A549 (cell line): ENCODE measurements around the gene PPP3CA. TPM values are rescaled to one million over a fixed set of nuclear protein-coding genes. Genes with fewer than 3 reads are reported as not detected.

Source experiments
- ATAC-seq, 2 experiments: fragments of 200-7000 bp in 1 of 2; fragments of >200 bp in 1 of 2; cut with Nextera tagmentation in 1 of 2; cut with Tn5 transposase in 1 of 2; 3 replicates each; pipeline versions ENCODE4 v1.8.0 to v1.9.1; 2018 to 2020; ENCODE audit warnings: mild to moderate bottlenecking in 1 of 2, moderate library complexity in 1 of 2
- CTCF ChIA-PET: fragments of 300-600 bp; sonication (Branson Sonifier 250); formaldehyde crosslinking; extraction: SDS; loops from one replicate; lab custom pipeline; 2021; ENCODE audit warnings: antibody characterized with exemption, inconsistent platforms; lab: Yijun Ruan, JAX
- POLR2A ChIA-PET: fragments of 350-600 bp; formaldehyde crosslinking; extraction: SDS; loops from one replicate; lab custom pipeline; 2021; ENCODE audit warnings: antibody characterized with exemption, inconsistent platforms; lab: Yijun Ruan, JAX
- DNase-seq, 2 experiments: peaks; one replicate each; pipeline versions ENCODE4 v3.0.0 to v3.0.0-alpha.2; 2011 to 2016; ENCODE audit warnings: low read depth in 1 of 2, low spot score in 1 of 2
- FAIRE-seq: peaks from 2 replicates; lab custom pipeline; 2011; peaks lifted over from hg19 to GRCh38; lab: Jason Lieb, UNC
- H3K27ac ChIP-seq, 2 experiments: fragments of >200 bp; sonication (Bioruptor Twin); formaldehyde crosslinking; 3 replicates each; pipeline ENCODE4 v1.5.1; 2016 to 2017
- H3K4me1 ChIP-seq: fragments of >200 bp; sonication (Bioruptor Twin); formaldehyde crosslinking; 3 replicates; pipeline ENCODE4 v1.6.1; 2016
- H3K4me2 ChIP-seq: fragments of >200 bp; sonication (Bioruptor Twin); formaldehyde crosslinking; 3 replicates; pipeline ENCODE4 v1.6.1; 2016
- H3K4me3 ChIP-seq: fragments of >200 bp; sonication (Bioruptor Twin); formaldehyde crosslinking; 3 replicates; pipeline ENCODE4 v1.5.1; 2016
- H3K9me3 ChIP-seq: fragments of >200 bp; sonication (Bioruptor Twin); formaldehyde crosslinking; 3 replicates; pipeline ENCODE4 v1.6.1; 2016
- ATOH8 ChIP-seq: fragments of 250-450 bp; sonication (Bioruptor Pico); IDR thresholded peaks from 2 replicates; pipeline ENCODE4 v1.5.0; 2020; ENCODE audit warnings: low read depth, mild to moderate bottlenecking, moderate library complexity
- BHLHE40 ChIP-seq: IDR thresholded peaks from 2 replicates; pipeline ENCODE4 v1.6.1; 2012; ENCODE audit warnings: low read depth, low read length, inconsistent platforms
- CBX8 ChIP-seq: fragments of 200-600 bp; sonication (generic); IDR thresholded peaks from 2 replicates; pipeline ENCODE4 v1.6.1; 2016
- CHD2 ChIP-seq: fragments of 150-350 bp; IDR thresholded peaks from 2 replicates; pipeline ENCODE4 v1.6.1; 2014; ENCODE audit warnings: low read length; ENCODE audit not compliant: partially characterized antibody
- E2F6 ChIP-seq: IDR thresholded peaks from 2 replicates; pipeline ENCODE4 v1.6.1; 2012; ENCODE audit warnings: low read depth, borderline replicate concordance
- EHMT2 ChIP-seq: fragments of 200-600 bp; sonication (generic); IDR thresholded peaks from 2 replicates; pipeline ENCODE4 v1.6.1; 2016; ENCODE audit warnings: antibody characterized with exemption, low read depth, mild to moderate bottlenecking, moderate library complexity
- EP300 ChIP-seq, 2 experiments: fragments of >200 bp; sonication (Bioruptor Twin); formaldehyde crosslinking; IDR thresholded peaks; 2 replicates in 1 of 2; 3 replicates in 1 of 2; pipeline ENCODE4 v1.6.1; 2016 to 2017
- ESRRA ChIP-seq: fragments of 150-350 bp; IDR thresholded peaks from 2 replicates; pipeline ENCODE4 v1.6.1; 2014; ENCODE audit warnings: mild to moderate bottlenecking, low read length, borderline replicate concordance
- FOSB ChIP-seq: fragments of 250-450 bp; sonication (Bioruptor Pico); IDR thresholded peaks from 2 replicates; pipeline ENCODE4 v1.5.0; 2020; ENCODE audit warnings: mild to moderate bottlenecking, moderate library complexity
- GATA3 ChIP-seq: IDR thresholded peaks from 2 replicates; pipeline ENCODE4 v1.6.1; 2012; ENCODE audit warnings: borderline replicate concordance
- HOXB5 ChIP-seq: fragments of 250-450 bp; sonication (Bioruptor Pico); IDR thresholded peaks from 2 replicates; pipeline ENCODE4 v1.5.0; 2020; ENCODE audit warnings: mild to moderate bottlenecking, moderate library complexity
- JUNB ChIP-seq: fragments of >200 bp; sonication (Bioruptor Twin); formaldehyde crosslinking; IDR thresholded peaks from 2 replicates; pipeline ENCODE4 v1.6.1; 2016
- KDM1A ChIP-seq: fragments of 200-600 bp; sonication (generic); IDR thresholded peaks from 2 replicates; pipeline ENCODE4 v1.6.1; 2016; ENCODE audit warnings: low read depth, mild to moderate bottlenecking
- KDM5A ChIP-seq: fragments of 200-600 bp; sonication (generic); IDR thresholded peaks from 2 replicates; pipeline ENCODE4 v1.6.1; 2016; ENCODE audit warnings: antibody characterized with exemption, mild to moderate bottlenecking
- MAX ChIP-seq: IDR thresholded peaks from 2 replicates; pipeline ENCODE4 v1.6.1; 2012
- MYC ChIP-seq: IDR thresholded peaks from 2 replicates; pipeline ENCODE4 v1.6.1; 2012; ENCODE audit warnings: mild to moderate bottlenecking, inconsistent platforms, low read length, improper control_type of control experiment, borderline replicate concordance
- PBX3 ChIP-seq: IDR thresholded peaks from 2 replicates; pipeline ENCODE4 v1.6.1; 2012
- PHF8 ChIP-seq: fragments of 200-600 bp; sonication (generic); IDR thresholded peaks from 2 replicates; pipeline ENCODE4 v1.6.1; 2016; ENCODE audit warnings: low read depth, mild to moderate bottlenecking, antibody characterized with exemption, moderate library complexity, borderline replicate concordance
- POLR2A ChIP-seq: IDR thresholded peaks from 2 replicates; pipeline ENCODE4 v1.6.1; 2012; ENCODE audit warnings: mild to moderate bottlenecking, low read length
- POLR2AphosphoS2 ChIP-seq: conservative IDR thresholded peaks from 2 replicates; pipeline ENCODE4 v1.6.1; 2012; ENCODE audit warnings: low read length, improper control_type of control experiment, inconsistent platforms
- RCOR1 ChIP-seq: fragments of 150-350 bp; IDR thresholded peaks from 2 replicates; pipeline ENCODE4 v1.6.1; 2014; ENCODE audit warnings: antibody characterized with exemption, low read length, low read depth
- RNF2 ChIP-seq: fragments of 200-600 bp; sonication (generic); IDR thresholded peaks from 2 replicates; pipeline ENCODE4 v1.6.1; 2016; ENCODE audit warnings: low read depth, mild to moderate bottlenecking, antibody characterized with exemption, moderate library complexity, borderline replicate concordance
- USF2 ChIP-seq: fragments of 450-650 bp; IDR thresholded peaks from 2 replicates; pipeline ENCODE4 v1.6.1; 2014; ENCODE audit warnings: antibody characterized with exemption
- ZFP36 ChIP-seq: fragments of 450-650 bp; IDR thresholded peaks from 2 replicates; pipeline ENCODE4 v1.6.1; 2014; ENCODE audit warnings: borderline replicate concordance; ENCODE audit not compliant: partially characterized antibody
- ZNF302 ChIP-seq: fragments of 250-450 bp; sonication (Bioruptor Pico); IDR thresholded peaks from 2 replicates; pipeline ENCODE4 v1.9.0; 2021; ENCODE audit warnings: inconsistent platforms, mild to moderate bottlenecking, moderate library complexity
- ZSCAN20 ChIP-seq: fragments of 250-450 bp; sonication (Bioruptor Pico); IDR thresholded peaks from 2 replicates; pipeline ENCODE4 v1.8.0; 2022; ENCODE audit warnings: mild to moderate bottlenecking, moderate library complexity
- WGBS: methylation state at CpG from one replicate; pipeline ENCODE4 v1.1.6; 2017; ENCODE audit errors: missing lambda C conversion rate; 5-methylcytosine and 5-hydroxymethylcytosine counted together
- polyA plus RNA-seq, 4 experiments: library from polyadenylated mRNA; depleted of rRNA in 3 of 4; stranded (reverse); fragments of >200 nt; fragmentation: RNase III in 1 of 4; extraction: RNeasy Plus Mini Kit Qiagen cat#74134 plus additional on column Dnase treatment in 1 of 4; gene quantifications; 2 replicates in 3 of 4; 3 replicates in 1 of 4; pipeline ENCODE4 v1.2.3, GENCODE V29; 2011 to 2017
- TF ChIP-seq, protein P1 (sequence below): fragments of >200 bp; sonication (Bioruptor Twin); formaldehyde crosslinking; IDR thresholded peaks from 2 replicates; pipeline ENCODE4 v1.6.1; 2016
- TF ChIP-seq, protein P2 (sequence below): fragments of 150-350 bp; IDR thresholded peaks from 2 replicates; pipeline ENCODE4 v1.6.1; 2014; ENCODE audit warnings: low read depth, mild to moderate bottlenecking, low read length
- TF ChIP-seq, protein P3 (sequence below): fragments of 200-600 bp; sonication (generic); IDR thresholded peaks from 2 replicates; pipeline ENCODE4 v1.6.1; 2016; ENCODE audit warnings: antibody characterized with exemption, mild to moderate bottlenecking, moderate library complexity

Gene PPP3CA
- polyA plus RNA-seq, 2 of the 4 experiments (the other 2 are of a cell fraction) = 21.4 to 42.4 TPM

GRCh38 chr4:101292214-101292613 lies 55.1 kb downstream of the PPP3CA start:
- H3K9me3 ChIP-seq = no peaks in the 10 kb centered on the region

DNA sequence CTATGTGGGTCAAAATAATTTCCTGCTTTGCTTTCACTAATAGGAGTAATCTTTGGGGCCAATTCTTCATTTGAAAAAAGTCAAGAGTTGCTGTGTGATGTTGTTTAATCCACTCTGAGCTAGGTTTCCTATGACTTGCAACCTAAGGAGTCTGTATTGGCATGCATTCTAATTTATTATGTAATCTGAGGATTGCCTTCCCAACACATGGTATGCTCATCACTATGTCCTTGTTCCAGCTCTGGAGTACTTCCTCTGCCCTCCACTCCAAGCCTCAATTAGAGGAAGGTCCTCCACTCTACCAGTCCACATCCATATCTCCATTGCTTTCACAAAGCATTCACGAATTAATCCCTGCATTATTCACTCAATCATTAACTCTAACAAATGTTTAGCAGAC lies 56.1 kb downstream of the PPP3CA start:
- 26% methylated on average over 1 of the region's 1 CpG for WGBS
- Histone ChIP-seq H3K4me1 (peaks cover 48% of the 10 kb centered on the region), H3K9me3 (no peaks in the 10 kb centered on the region), H3K27ac (no peak overlapping the region), H3K4me3 (no peak overlapping the region), H3K4me2 (no peak overlapping the region)
- DNase-seq = no peak
- FAIRE-seq = no peak
- ChIA-PET POLR2A (no interaction called here), CTCF (no interaction called here)
- peak in 1 of 2 experiments; percentile 31; a peak in 1 of 6 replicates for ATAC-seq
- TF ChIP-seq PBX3 = no peak
- TF ChIP-seq ATOH8 (CRISPR knock-in tag) = no peak
- TF ChIP-seq FOSB (CRISPR knock-in tag) = no peak
- no peak for TF ChIP-seq MAX
- TF ChIP-seq, protein P1, sequence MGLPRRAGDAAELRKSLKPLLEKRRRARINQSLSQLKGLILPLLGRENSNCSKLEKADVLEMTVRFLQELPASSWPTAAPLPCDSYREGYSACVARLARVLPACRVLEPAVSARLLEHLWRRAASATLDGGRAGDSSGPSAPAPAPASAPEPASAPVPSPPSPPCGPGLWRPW = no peak
- TF ChIP-seq GATA3 = no peak
- no peak for TF ChIP-seq E2F6
- TF ChIP-seq CBX8 = no peak
- no peak for TF ChIP-seq ZNF302
- no peak for TF ChIP-seq PHF8
- TF ChIP-seq, protein P2, sequence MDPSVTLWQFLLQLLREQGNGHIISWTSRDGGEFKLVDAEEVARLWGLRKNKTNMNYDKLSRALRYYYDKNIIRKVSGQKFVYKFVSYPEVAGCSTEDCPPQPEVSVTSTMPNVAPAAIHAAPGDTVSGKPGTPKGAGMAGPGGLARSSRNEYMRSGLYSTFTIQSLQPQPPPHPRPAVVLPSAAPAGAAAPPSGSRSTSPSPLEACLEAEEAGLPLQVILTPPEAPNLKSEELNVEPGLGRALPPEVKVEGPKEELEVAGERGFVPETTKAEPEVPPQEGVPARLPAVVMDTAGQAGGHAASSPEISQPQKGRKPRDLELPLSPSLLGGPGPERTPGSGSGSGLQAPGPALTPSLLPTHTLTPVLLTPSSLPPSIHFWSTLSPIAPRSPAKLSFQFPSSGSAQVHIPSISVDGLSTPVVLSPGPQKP = no peak
- TF ChIP-seq ZSCAN20 = no peak
- no peak for TF ChIP-seq ZFP36
- no peak for TF ChIP-seq USF2
- no peak for TF ChIP-seq ESRRA
- TF ChIP-seq RCOR1 = no peak
- TF ChIP-seq EP300 (IDR thresholded peaks at IDR 0.05) = no peak

More at GRCh38 chr4:101292214-101292613, 55.1 kb downstream of the PPP3CA start:
- FAIRE-seq (no peak), ATAC-seq (no peak), DNase-seq (no peak)
- POLR2A ChIA-PET = no interaction called here
- Histone ChIP-seq H3K4me1 (peaks cover 38% of the 10 kb centered on the region), H3K4me2 (no peak overlapping the region), H3K4me3 (no peak overlapping the region), H3K27ac (no peak overlapping the region)
- TF ChIP-seq KDM1A = no peak
- no peak for TF ChIP-seq RNF2
- no peak for TF ChIP-seq EHMT2
- no peak for TF ChIP-seq POLR2A
- no peak for TF ChIP-seq POLR2AphosphoS2
- TF ChIP-seq USF2 = no peak
- TF ChIP-seq CHD2 = no peak
- no peak for TF ChIP-seq GATA3
- no peak for TF ChIP-seq BHLHE40
- TF ChIP-seq, protein P3, sequence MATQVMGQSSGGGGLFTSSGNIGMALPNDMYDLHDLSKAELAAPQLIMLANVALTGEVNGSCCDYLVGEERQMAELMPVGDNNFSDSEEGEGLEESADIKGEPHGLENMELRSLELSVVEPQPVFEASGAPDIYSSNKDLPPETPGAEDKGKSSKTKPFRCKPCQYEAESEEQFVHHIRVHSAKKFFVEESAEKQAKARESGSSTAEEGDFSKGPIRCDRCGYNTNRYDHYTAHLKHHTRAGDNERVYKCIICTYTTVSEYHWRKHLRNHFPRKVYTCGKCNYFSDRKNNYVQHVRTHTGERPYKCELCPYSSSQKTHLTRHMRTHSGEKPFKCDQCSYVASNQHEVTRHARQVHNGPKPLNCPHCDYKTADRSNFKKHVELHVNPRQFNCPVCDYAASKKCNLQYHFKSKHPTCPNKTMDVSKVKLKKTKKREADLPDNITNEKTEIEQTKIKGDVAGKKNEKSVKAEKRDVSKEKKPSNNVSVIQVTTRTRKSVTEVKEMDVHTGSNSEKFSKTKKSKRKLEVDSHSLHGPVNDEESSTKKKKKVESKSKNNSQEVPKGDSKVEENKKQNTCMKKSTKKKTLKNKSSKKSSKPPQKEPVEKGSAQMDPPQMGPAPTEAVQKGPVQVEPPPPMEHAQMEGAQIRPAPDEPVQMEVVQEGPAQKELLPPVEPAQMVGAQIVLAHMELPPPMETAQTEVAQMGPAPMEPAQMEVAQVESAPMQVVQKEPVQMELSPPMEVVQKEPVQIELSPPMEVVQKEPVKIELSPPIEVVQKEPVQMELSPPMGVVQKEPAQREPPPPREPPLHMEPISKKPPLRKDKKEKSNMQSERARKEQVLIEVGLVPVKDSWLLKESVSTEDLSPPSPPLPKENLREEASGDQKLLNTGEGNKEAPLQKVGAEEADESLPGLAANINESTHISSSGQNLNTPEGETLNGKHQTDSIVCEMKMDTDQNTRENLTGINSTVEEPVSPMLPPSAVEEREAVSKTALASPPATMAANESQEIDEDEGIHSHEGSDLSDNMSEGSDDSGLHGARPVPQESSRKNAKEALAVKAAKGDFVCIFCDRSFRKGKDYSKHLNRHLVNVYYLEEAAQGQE = no peak
- TF ChIP-seq HOXB5 = no peak
- no peak for TF ChIP-seq JUNB
- no peak for TF ChIP-seq ZFP36
- no peak for TF ChIP-seq MYC
- TF ChIP-seq, protein P1 = no peak
- TF ChIP-seq KDM5A = no peak
- WGBS = 94% methylated on average over 4 of the region's 4 CpGs
- CTCF ChIA-PET = no interaction called here
